NCI-H2029 treated with DMSO at 0.1 percent for 48 hours (cell line): ENCODE measurements around the gene COL4A4.

ENCODE experiments used
- DNase-seq: peaks from one replicate; lab custom pipeline; 2025; lab: John Stamatoyannopoulos, UW

COL4A4 gene

GRCh38 chr2:227161947-227162346, 2.1 kb downstream of the COL4A4 start:
- DNase-seq, result no peak

- no peak for DNase-seq
These were observed 3.8 kb downstream of the COL4A4 start for GRCh38 chr2:227160164-227160563.

GRCh38 chr2:227154986-227155774, 8.8 kb downstream of the COL4A4 start:
- no peak for DNase-seq

- no peak for DNase-seq
These were observed 10.1 kb downstream of the COL4A4 start for GRCh38 chr2:227153758-227154486.

- DNase-seq, result no peak
These were observed 10.7 kb downstream of the COL4A4 start for GRCh38 chr2:227153307-227153706.

GRCh38 chr2:227152093-227152766, 11.8 kb downstream of the COL4A4 start:
- DNase-seq, result no peak

- DNase-seq, result no peak
These were observed 13.6 kb downstream of the COL4A4 start for GRCh38 chr2:227150222-227150936.

GRCh38 chr2:227148106-227148505, 15.9 kb downstream of the COL4A4 start:
- no peak for DNase-seq

- DNase-seq, result no peak
These were observed 17.0 kb downstream of the COL4A4 start for GRCh38 chr2:227147023-227147422.

GRCh38 chr2:227146456-227146855, 17.5 kb downstream of the COL4A4 start:
- no peak for DNase-seq

- no peak for DNase-seq
These were observed 20.1 kb downstream of the COL4A4 start for GRCh38 chr2:227143895-227144294.

- no peak for DNase-seq
These were observed 22.7 kb downstream of the COL4A4 start for GRCh38 chr2:227141301-227141700.

GRCh38 chr2:227134591-227134990, 29.4 kb downstream of the COL4A4 start:
- DNase-seq, result no peak

- no peak for DNase-seq
These were observed 31.0 kb downstream of the COL4A4 start for GRCh38 chr2:227132986-227133385.

- no peak for DNase-seq
These were observed 33.4 kb downstream of the COL4A4 start for GRCh38 chr2:227130636-227131035.

GRCh38 chr2:227127201-227127600, 36.8 kb downstream of the COL4A4 start:
- peak; percentile 3 for DNase-seq

GRCh38 chr2:227125506-227125905, 38.5 kb downstream of the COL4A4 start:
- DNase-seq, result no peak

GRCh38 chr2:227124811-227125210, 39.2 kb downstream of the COL4A4 start:
- DNase-seq, result no peak

GRCh38 chr2:227123697-227124096, 40.3 kb downstream of the COL4A4 start:
- DNase-seq, result no peak

- DNase-seq, result no peak
These were observed 45.7 kb downstream of the COL4A4 start for GRCh38 chr2:227118353-227118752.

- no peak for DNase-seq
These were observed 46.2 kb downstream of the COL4A4 start for GRCh38 chr2:227117852-227118251.

GRCh38 chr2:227117027-227117426, 47.0 kb downstream of the COL4A4 start:
- no peak for DNase-seq
